GM12875 (cell line): ENCODE data around the gene PPT1.

ENCODE experiments used
- H3K4me3 ChIP-seq: one replicate; pipeline ENCODE4 v1.5.1; 2011; ENCODE audit warnings: low read depth, low read length, control low read depth
- CTCF ChIP-seq: IDR thresholded peaks from 2 replicates; pipeline ENCODE4 v1.5.1; 2011; ENCODE audit warnings: low read depth, mild to moderate bottlenecking, control low read depth, inconsistent platforms, low read length, moderate library complexity, borderline replicate concordance; ENCODE audit not compliant: insufficient read depth

The PPT1 gene

DNA sequence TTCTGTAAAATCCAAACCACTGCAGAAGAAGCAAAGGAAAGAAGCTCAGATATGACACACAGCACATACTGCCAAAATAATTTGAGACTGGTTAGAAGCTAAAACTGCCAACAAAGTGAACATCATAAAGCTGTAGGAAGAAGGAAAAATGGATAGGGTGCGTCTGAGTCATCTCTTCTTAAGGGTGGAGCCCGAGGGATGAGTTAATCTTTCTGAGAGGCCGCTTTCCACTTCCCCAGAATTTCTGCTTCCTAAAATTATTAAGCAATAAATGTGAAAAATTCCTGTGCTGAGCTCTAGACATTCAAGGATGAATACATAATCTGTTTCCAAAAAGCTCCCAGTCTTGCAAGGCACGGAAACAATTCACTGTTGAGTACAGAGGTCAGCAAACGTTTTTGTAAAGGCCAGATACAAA is 20.1 kb downstream of the PPT1 start:
- H3K4me3 ChIP-seq: no peak overlapping the region
- no peak for TF ChIP-seq CTCF

DNA sequence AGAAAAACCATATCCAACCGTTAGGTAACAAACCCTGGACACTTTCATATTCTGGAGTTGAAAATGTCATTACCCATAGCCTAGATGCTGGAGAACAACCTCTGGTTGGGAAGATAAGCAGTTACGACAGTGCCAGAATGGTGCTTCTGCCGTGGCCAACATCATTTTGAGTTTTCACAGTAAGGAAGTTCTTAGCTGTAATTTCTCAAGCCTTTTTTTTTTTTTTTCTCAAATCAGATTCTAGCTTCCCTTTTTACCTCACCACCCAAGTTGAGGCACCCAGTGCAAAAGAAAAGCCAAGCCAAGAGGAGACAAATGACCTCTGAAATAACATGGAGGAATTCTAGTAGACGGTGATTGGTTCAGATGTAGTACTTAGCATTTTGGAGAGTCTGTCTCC is 21.8 kb downstream of the PPT1 start:
- no peak for TF ChIP-seq CTCF
- H3K4me3 ChIP-seq: no peak overlapping the region

DNA sequence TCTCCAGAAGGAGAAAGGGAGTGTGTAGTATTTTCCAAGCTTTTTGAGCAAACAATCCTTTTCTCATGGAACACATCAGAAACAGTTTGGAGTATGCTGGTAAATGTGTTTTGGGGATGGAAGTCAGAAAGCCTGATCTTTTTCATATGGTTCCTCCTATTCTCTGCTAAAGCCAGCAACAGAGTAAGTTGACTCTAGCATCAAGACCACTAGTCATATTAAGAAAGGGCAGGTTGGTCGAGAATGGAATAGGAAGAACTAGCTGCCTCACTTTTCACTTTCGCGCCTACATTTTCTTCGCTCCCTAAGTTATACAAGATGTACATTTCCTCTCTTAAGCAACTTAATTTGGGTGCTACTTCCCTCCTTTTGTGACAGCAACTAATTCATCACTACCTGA is 24.0 kb downstream of the PPT1 start:
- TF ChIP-seq CTCF: no peak
- H3K4me3 ChIP-seq: no peak overlapping the region

GRCh38 chr1:40072142-40072541 is 24.9 kb downstream of the PPT1 start:
- H3K4me3 ChIP-seq: no peak overlapping the region
- no peak for TF ChIP-seq CTCF

- H3K4me3 ChIP-seq: no peak overlapping the region
- TF ChIP-seq CTCF: no peak
These were observed 29.2 kb downstream of the PPT1 start for GRCh38 chr1:40067851-40068250.

GRCh38 chr1:40067023-40067422 is 30.0 kb downstream of the PPT1 start:
- no peak for TF ChIP-seq CTCF
- no peak overlapping the region for H3K4me3 ChIP-seq

DNA sequence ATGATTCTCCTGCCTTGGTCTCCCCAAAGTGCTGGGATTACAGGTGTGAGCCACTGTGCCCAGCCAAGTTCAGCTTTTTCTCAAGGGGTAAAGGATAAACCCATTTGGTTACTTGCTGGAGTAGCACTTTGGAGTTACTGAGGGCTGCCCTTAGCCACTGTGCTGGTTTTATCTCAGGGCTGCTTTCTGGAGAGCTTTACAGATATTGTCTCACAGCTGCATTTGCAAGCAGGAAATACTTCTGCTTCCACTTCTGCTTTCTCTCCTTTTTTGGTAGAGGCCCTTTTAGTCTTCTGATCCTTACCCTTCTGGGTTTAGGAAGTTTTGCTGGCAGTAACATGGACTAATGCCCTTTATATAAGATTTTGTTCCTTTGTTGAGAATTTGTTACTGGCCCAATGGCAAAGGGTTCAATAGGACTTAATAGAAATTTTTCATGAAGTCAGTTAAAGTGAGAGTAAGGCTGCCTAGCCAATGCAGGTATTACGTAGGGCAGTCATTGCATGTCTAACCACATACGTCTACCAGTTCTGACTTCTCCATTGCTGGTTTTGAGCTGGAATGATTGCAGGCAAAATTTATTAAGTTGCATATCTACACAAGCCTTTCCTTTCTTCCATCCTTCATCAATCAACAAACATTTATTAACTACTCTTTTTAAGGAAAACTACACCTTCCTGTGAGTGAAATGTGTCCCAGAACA is 32.1 kb downstream of the PPT1 start:
- no peak for TF ChIP-seq CTCF
- H3K4me3 ChIP-seq: no peak overlapping the region
